Epithelial cell of esophagus (primary cell): ENCODE results near the gene RCAN3.

Source experiments
- DNase-seq: peaks from one replicate; pipeline ENCODE4 v3.0.0; 2010; ENCODE audit warnings: low read depth
- H3K4me3 ChIP-seq: 2 replicates; pipeline ENCODE4 v1.5.1; 2011; ENCODE audit warnings: mild to moderate bottlenecking, low read length, control low read depth
- TF ChIP-seq, protein P1 (sequence below): IDR thresholded peaks from 2 replicates; pipeline ENCODE4 v1.5.1; 2011; ENCODE audit warnings: low read depth, mild to moderate bottlenecking, low read length, control low read depth, inconsistent platforms; ENCODE audit not compliant: insufficient read depth; ENCODE audit errors: missing control alignments

Gene RCAN3

DNA sequence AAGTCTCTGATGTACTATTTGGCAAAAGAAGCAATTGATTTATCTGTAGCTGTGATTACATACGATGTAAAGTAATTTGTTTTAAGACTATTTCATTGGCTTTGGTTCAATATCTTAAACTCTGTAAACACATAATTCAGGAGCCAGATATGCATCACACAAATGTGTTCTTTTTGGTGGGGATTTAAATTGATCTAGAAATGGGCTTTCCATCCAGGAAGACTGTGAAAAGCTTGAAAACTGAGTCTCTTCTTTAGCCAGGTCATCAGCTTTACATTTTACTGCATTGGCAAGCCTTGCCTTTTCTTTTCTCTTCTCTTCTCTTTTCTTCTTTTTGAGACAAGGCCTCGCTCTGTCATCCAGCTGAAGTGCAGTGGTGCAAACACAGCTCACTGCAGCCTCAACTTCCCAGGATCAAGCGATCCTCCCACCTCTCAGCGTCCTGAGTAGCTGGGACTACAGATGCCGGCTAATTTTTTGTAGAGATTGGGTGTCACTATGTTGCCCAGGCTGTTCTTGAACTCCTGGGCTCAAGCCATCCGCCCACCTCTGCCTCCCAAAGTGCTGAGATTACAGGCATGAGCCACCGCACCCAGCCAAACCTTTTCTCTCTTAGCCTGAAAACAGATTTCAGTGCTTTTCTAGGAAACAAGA is 1.4 kb downstream of the RCAN3 start:
- H3K4me3 ChIP-seq: peak overlapping the region; percentile 80
- TF ChIP-seq, protein P1, sequence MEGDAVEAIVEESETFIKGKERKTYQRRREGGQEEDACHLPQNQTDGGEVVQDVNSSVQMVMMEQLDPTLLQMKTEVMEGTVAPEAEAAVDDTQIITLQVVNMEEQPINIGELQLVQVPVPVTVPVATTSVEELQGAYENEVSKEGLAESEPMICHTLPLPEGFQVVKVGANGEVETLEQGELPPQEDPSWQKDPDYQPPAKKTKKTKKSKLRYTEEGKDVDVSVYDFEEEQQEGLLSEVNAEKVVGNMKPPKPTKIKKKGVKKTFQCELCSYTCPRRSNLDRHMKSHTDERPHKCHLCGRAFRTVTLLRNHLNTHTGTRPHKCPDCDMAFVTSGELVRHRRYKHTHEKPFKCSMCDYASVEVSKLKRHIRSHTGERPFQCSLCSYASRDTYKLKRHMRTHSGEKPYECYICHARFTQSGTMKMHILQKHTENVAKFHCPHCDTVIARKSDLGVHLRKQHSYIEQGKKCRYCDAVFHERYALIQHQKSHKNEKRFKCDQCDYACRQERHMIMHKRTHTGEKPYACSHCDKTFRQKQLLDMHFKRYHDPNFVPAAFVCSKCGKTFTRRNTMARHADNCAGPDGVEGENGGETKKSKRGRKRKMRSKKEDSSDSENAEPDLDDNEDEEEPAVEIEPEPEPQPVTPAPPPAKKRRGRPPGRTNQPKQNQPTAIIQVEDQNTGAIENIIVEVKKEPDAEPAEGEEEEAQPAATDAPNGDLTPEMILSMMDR: no peak
- DNase-seq: no peak

DNA sequence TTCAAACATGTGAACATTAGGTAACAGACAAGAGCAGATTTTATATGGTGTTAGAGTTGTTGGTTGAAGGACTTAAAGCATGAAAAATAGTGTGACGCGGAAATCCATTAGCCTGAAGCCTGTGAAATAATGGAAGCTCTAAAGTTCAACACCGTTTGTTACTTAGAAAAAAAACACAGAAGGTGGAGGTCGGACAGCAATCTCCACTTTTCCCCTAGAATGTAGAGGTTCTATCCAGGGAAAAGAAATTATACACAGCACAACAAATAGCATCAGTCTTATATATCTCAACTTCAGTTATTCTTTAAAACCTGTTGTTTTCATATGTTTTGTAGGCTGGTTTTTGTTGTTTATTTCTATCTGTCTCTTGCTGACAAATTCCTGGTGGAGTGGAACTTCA is 1.9 kb downstream of the RCAN3 start:
- TF ChIP-seq, protein P1: no peak
- H3K4me3 ChIP-seq: no peak overlapping the region
- no peak for DNase-seq

DNA sequence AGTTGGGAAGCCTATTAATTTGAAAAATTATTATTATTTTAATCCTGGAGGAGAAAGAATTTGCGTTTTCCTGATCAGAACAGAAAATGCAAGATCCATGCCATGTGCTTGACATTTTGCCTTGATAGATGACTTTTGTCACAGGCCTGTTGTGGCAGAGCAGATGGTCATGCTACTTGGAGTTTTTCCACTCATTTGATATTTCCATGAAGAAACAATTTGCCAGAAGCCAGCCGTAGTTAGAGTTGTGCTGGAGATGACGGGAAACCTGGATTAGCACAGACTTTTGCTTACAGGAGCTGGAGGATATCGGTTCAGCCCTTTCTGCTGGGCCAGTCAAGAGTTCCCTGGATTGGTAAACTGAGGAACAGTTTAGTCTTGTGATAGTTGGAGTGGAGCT is 3.2 kb downstream of the RCAN3 start:
- H3K4me3 ChIP-seq: no peak overlapping the region
- DNase-seq: no peak
- TF ChIP-seq, protein P1: no peak

DNA sequence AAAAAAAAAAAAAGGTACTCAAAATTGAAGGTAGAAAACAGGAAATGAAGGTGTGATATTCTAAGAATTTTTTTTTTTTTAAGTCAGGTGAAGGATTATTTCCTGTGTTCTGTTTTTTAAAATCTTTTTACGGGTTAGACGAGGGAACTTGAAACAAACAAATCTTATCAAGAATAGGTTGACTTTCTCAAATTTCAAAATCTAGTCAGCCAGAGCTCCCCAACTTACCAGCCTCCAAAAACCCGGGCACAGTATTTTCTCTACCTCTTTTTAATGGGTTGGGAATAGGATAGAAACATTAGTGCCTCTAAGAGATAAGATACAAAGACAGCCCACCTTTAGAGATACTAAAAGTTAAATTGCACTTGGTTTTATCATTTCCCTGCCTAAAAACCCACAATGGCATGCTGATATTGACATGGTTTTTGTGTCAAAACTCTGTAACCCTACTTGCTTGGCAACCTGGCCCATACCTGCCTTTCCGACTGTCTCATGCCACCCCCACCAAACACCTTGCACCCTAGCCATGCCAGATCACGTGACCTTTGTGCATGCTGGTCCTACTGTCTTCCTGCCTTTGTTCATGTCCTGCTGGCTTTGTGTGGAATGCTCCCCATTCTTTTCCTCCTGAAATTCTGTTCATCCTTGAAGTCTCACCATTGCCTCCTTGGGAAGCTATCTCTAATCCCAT is 4.2 kb downstream of the RCAN3 start:
- no peak overlapping the region for H3K4me3 ChIP-seq
- DNase-seq: no peak
- TF ChIP-seq, protein P1: no peak

DNA sequence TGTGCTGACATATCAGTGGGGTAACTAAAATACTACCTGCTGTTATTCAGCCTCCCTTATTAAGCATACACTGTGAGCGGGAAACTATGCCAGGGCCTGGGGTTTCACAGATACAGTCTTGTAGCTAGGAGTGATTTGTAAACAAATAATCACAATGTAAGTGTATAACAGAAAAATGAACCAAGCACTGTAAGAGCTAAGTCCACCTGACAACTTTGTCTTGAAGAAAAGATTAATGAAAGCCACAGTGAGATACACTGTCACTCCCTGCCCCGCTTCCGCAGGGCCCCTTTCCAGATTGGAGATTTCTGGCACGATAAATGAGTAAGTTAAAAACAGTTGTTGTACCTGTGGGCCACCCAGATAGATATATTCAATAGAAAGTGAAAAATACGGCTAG is 4.8 kb downstream of the RCAN3 start:
- TF ChIP-seq, protein P1: no peak

DNA sequence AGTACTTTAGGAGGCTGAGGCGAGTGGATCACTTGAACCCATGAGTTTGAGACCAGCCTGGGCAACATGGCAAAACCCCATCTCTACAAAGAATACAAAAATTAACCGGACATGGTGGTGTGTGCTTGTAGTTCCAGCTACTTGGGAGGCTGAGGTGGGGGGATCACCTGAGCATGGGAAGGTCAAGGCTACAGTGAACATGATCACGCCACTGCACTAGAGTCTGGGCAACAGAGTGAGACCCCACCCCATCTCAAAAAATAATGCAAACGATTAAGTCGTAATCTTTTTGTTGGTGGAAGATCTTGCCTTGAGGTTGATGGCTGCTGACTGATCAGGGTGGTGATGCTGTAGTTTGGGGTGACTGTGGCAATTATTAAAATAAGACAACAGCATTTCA is 6.3 kb downstream of the RCAN3 start:
- no peak overlapping the region for H3K4me3 ChIP-seq
- DNase-seq: no peak
- TF ChIP-seq, protein P1: no peak

More for the DNA sequence above, 4.8 kb downstream of the RCAN3 start:
- no peak overlapping the region for H3K4me3 ChIP-seq
- no peak for DNase-seq

DNA sequence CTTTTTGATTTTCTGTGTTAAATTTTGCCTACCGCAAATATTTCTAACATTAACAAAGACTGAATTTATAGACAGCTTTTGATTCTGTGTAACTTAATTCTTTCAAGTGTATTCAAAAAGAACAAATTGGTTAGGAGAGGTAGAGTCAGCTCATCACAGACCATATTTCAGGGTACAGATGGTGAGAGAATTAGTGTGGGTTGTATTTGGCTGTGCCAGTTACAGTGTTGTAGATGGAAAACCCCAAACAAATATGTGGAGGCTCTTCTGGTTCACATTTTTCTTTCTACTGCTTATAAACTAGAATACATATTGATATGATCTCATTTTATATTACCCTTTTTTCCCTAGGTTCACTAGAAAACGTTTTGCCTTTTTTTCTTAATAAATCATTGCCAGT is 11.1 kb downstream of the RCAN3 start:
- DNase-seq: no peak
- H3K4me3 ChIP-seq: no peak overlapping the region
- TF ChIP-seq, protein P1: no peak
